ENCODE data around the gene TTLL3.

TTLL3 gene

GRCh38 chr3:9861626-9862130, 51.6 kb downstream of the TTLL3 start:
- ATAC-seq, result no peak
- no peak for TF ChIP-seq GLIS3 (CRISPR knock-in tag; IDR thresholded peaks at IDR 0.05)
- no peak for TF ChIP-seq PPARA (CRISPR knock-in tag; IDR thresholded peaks at IDR 0.05; ENCODE audit: borderline replicate concordance)
- no peak for TF ChIP-seq ZNF70 (CRISPR knock-in tag; IDR thresholded peaks at IDR 0.05)
- no peak for TF ChIP-seq ISL1 (CRISPR knock-in tag; IDR thresholded peaks at IDR 0.05)
- TF ChIP-seq POU6F1 (CRISPR knock-in tag; IDR thresholded peaks at IDR 0.05; ENCODE audit: borderline replicate concordance, low read depth), result no peak
- no peak for TF ChIP-seq ESRRG (CRISPR knock-in tag; IDR thresholded peaks at IDR 0.05)
- TF ChIP-seq RARB (CRISPR knock-in tag; IDR thresholded peaks at IDR 0.05), result no peak
- no peak for TF ChIP-seq TOX (CRISPR knock-in tag; IDR thresholded peaks at IDR 0.05; ENCODE audit: borderline replicate concordance)
- TF ChIP-seq ZFP3 (CRISPR knock-in tag; IDR thresholded peaks at IDR 0.05), result no peak
- TF ChIP-seq ZFP30 (CRISPR knock-in tag; IDR thresholded peaks at IDR 0.05), result no peak
- no peak for TF ChIP-seq ZNF8 (CRISPR knock-in tag; IDR thresholded peaks at IDR 0.05)
- no peak for TF ChIP-seq SNAI2 (CRISPR knock-in tag; IDR thresholded peaks at IDR 0.05)
- TF ChIP-seq OSR1 (CRISPR knock-in tag; IDR thresholded peaks at IDR 0.05), result no peak
- no peak for TF ChIP-seq ARNTL (CRISPR knock-in tag; IDR thresholded peaks at IDR 0.05; ENCODE audit: borderline replicate concordance, low read depth)
- no peak for TF ChIP-seq CSDC2 (CRISPR knock-in tag; IDR thresholded peaks at IDR 0.05)

DNA sequence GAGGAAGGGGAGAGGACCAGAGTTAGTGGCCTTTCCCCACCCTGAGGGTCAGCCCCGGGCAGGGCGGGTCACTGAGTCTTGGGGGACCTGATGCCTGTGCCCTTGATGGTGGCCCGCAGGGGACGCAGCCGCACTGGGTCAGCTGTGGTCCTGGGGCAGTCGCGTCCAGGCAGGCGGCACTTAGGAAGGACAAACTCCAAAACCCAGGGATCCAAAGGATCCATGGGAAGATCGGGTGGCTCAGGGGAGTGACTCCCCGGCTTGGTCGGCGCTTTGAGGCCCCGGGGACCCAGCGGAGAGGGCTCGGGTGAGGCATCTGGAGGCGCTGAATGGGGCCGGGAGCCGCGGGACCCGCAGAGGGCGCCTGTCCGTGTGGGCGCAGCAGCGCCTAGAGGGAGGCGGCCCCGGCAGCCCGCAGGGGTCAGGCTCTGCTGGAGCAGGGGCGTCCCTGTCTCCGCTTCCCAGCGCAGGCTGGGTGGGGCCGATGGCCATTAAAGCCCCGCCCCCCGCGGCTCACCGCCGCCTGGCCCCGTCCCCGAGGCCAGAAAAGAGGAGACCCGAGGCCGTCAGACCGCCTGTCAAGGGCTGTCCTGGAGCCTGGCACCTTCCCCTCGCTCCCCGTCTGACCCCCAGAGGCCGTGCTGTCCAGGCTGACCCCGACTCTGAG, 52.5 kb downstream of the TTLL3 start:
- no peak for TF ChIP-seq CSRNP3 (CRISPR knock-in tag; IDR thresholded peaks at IDR 0.05)
- no peak for TF ChIP-seq CREB5 (CRISPR knock-in tag; IDR thresholded peaks at IDR 0.05; ENCODE audit: low read depth)
- TF ChIP-seq RARB (CRISPR knock-in tag; IDR thresholded peaks at IDR 0.05), result no peak
- no peak for TF ChIP-seq POU6F1 (CRISPR knock-in tag; IDR thresholded peaks at IDR 0.05; ENCODE audit: borderline replicate concordance, low read depth)
- no peak for TF ChIP-seq OSR1 (CRISPR knock-in tag; IDR thresholded peaks at IDR 0.05)
- TF ChIP-seq GLIS3 (CRISPR knock-in tag; IDR thresholded peaks at IDR 0.05), result no peak
- no peak for TF ChIP-seq ESRRG (CRISPR knock-in tag; IDR thresholded peaks at IDR 0.05)
- no peak for TF ChIP-seq ZNF565 (CRISPR knock-in tag; conservative IDR thresholded peaks at IDR 0.05; ENCODE audit: low read depth)
- no peak for TF ChIP-seq ZC3H10 (CRISPR knock-in tag; IDR thresholded peaks at IDR 0.05)
- TF ChIP-seq SNAI2 (CRISPR knock-in tag; IDR thresholded peaks at IDR 0.05), result no peak
- TF ChIP-seq TSHZ2 (CRISPR knock-in tag; IDR thresholded peaks at IDR 0.05), result no peak
- TF ChIP-seq, protein P1, sequence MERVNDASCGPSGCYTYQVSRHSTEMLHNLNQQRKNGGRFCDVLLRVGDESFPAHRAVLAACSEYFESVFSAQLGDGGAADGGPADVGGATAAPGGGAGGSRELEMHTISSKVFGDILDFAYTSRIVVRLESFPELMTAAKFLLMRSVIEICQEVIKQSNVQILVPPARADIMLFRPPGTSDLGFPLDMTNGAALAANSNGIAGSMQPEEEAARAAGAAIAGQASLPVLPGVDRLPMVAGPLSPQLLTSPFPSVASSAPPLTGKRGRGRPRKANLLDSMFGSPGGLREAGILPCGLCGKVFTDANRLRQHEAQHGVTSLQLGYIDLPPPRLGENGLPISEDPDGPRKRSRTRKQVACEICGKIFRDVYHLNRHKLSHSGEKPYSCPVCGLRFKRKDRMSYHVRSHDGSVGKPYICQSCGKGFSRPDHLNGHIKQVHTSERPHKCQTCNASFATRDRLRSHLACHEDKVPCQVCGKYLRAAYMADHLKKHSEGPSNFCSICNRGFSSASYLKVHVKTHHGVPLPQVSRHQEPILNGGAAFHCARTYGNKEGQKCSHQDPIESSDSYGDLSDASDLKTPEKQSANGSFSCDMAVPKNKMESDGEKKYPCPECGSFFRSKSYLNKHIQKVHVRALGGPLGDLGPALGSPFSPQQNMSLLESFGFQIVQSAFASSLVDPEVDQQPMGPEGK (CRISPR knock-in tag; IDR thresholded peaks at IDR 0.05; ENCODE audit: borderline replicate concordance), result no peak
- ATAC-seq, result no peak; the same call in 2 of the 3 replicates
